ENCODE data around the gene DPF3.

DNA sequence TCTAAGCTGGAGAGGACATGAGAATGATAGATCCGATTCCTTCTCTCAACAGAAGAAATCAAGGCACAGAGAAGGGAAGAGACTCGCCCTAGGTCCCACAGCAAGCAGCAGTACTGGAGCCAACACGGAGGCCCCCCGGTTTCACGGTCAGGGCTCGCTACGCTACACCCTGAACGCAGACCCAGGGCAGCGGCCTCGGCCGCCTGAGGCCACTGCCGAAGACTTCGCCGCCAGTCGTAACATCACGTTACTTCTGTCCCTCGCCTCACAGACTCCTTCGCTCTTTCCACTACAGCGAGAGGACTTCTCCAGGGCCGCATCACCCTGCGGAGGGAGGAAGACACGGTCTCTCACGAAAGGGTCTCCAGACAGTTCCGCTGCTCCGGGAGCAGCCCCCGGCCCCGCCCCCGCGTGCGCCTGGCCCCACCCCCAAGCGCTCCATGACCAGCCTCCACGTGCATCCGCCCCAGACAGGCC is 32.0 kb upstream of the DPF3 start:
- TF ChIP-seq POLR2A (IDR thresholded peaks at IDR 0.05): no peak
- TF ChIP-seq, protein P1, sequence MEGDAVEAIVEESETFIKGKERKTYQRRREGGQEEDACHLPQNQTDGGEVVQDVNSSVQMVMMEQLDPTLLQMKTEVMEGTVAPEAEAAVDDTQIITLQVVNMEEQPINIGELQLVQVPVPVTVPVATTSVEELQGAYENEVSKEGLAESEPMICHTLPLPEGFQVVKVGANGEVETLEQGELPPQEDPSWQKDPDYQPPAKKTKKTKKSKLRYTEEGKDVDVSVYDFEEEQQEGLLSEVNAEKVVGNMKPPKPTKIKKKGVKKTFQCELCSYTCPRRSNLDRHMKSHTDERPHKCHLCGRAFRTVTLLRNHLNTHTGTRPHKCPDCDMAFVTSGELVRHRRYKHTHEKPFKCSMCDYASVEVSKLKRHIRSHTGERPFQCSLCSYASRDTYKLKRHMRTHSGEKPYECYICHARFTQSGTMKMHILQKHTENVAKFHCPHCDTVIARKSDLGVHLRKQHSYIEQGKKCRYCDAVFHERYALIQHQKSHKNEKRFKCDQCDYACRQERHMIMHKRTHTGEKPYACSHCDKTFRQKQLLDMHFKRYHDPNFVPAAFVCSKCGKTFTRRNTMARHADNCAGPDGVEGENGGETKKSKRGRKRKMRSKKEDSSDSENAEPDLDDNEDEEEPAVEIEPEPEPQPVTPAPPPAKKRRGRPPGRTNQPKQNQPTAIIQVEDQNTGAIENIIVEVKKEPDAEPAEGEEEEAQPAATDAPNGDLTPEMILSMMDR (IDR thresholded peaks at IDR 0.05): no peak

Measured in prostate gland (tissue), 2 donors.